HepG2 (cell line): ENCODE measurements around the gene ASTN2. TPM values are rescaled to one million over a fixed set of nuclear protein-coding genes. Genes with fewer than 3 reads are reported as not detected.

Experiments
- ARNT2 ChIP-seq: sonication (generic); formaldehyde crosslinking; IDR thresholded peaks from 2 replicates; pipeline ENCODE4 v1.8.0; 2022; ENCODE audit warnings: mild to moderate bottlenecking, low read depth, missing genetic modification reagents, moderate library complexity
- CREB1 ChIP-seq, 2 experiments: fragments of 450-650 bp in 1 of 2; IDR thresholded peaks; 2 replicates each; pipeline ENCODE4 v1.6.1; 2016 to 2017; ENCODE audit warnings: control low read depth in 1 of 2, mild to moderate bottlenecking in 1 of 2, missing compliant biosample characterization in 1 of 2, missing genetic modification characterization in 1 of 2
- GTF3A ChIP-seq: sonication (generic); formaldehyde crosslinking; conservative IDR thresholded peaks from 2 replicates; pipeline ENCODE4 v1.4.0; 2020; ENCODE audit warnings: mild to moderate bottlenecking, missing genetic modification reagents
- HES4 ChIP-seq: sonication (generic); formaldehyde crosslinking; IDR thresholded peaks from 2 replicates; pipeline ENCODE4 v1.9.0; 2021; ENCODE audit warnings: mild to moderate bottlenecking, missing genetic modification reagents, borderline replicate concordance
- HNF4G ChIP-seq, 2 experiments: sonication (generic) in 1 of 2; formaldehyde crosslinking in 1 of 2; IDR thresholded peaks; 2 replicates each; pipeline versions ENCODE4 v1.4.0 to v1.6.1; 2011 to 2020; ENCODE audit warnings: borderline replicate concordance in 2 of 2, low read depth in 2 of 2, mild to moderate bottlenecking in 2 of 2, low read length in 1 of 2, missing genetic modification reagents in 1 of 2, moderate library complexity in 1 of 2
- PLRG1 ChIP-seq: fragments of 450-650 bp; conservative IDR thresholded peaks from 2 replicates; pipeline ENCODE4 v1.6.1; 2016
- SMAD1 ChIP-seq: sonication (generic); formaldehyde crosslinking; IDR thresholded peaks from 2 replicates; pipeline ENCODE4 v1.4.0; 2020; ENCODE audit warnings: missing genetic modification reagents, low read depth, mild to moderate bottlenecking, borderline replicate concordance
- SRSF4 ChIP-seq: fragments of 200-400 bp; formaldehyde crosslinking; IDR thresholded peaks from one replicate; pipeline ENCODE4 v1.6.1; 2018; ENCODE audit warnings: mild to moderate bottlenecking, low read depth, low read length, moderate library complexity; ENCODE audit not compliant: poor library complexity, severe bottlenecking
- STAT5B ChIP-seq: sonication (generic); formaldehyde crosslinking; IDR thresholded peaks from 2 replicates; pipeline ENCODE4 v1.4.0; 2020; ENCODE audit warnings: missing genetic modification reagents
- ZBTB21 ChIP-seq: sonication (generic); formaldehyde crosslinking; IDR thresholded peaks from 2 replicates; pipeline ENCODE4 v1.4.0; 2020; ENCODE audit warnings: missing genetic modification reagents
- ZNF558 ChIP-seq: sonication (generic); formaldehyde crosslinking; IDR thresholded peaks from 2 replicates; pipeline ENCODE4 v1.9.0; 2022; ENCODE audit warnings: mild to moderate bottlenecking, missing genetic modification reagents, borderline replicate concordance
- ZNF615 ChIP-seq: sonication (generic); formaldehyde crosslinking; IDR thresholded peaks from 2 replicates; pipeline ENCODE4 v1.5.0; 2020; ENCODE audit warnings: mild to moderate bottlenecking, missing genetic modification reagents, borderline replicate concordance
- ZNF616 ChIP-seq: sonication (generic); formaldehyde crosslinking; IDR thresholded peaks from 2 replicates; pipeline ENCODE4 v1.5.0; 2020; ENCODE audit warnings: low read depth, mild to moderate bottlenecking, missing genetic modification reagents
- polyA plus RNA-seq, 8 experiments: library from polyadenylated mRNA; depleted of rRNA in 3 of 8; stranded (reverse) in 7 of 8; unstranded in 1 of 8; fragments of >200 nt; fragmentation: Illumina TruSeq in 4 of 8; extraction: Trizol in 4 of 8; gene quantifications; 2 replicates each; pipeline versions ENCODE4 v1.2.1 to v1.2.3, GENCODE V29; 2011 to 2016; ENCODE audit warnings: low read depth in 4 of 8, missing spikeins in 1 of 8, mixed read lengths in 1 of 8; ENCODE audit not compliant: insufficient read depth in 1 of 8
- total RNA-seq, 5 experiments: library from RNA; depleted of rRNA; stranded (reverse); fragments of >200 nt; fragmentation: Illumina TruSeq; extraction: Trizol; gene quantifications; 2 replicates each; pipeline ENCODE4 v1.2.3, GENCODE V29; 2016; ENCODE audit warnings: low read depth in 1 of 5
- TF ChIP-seq, protein P1 (sequence below): sonication (generic); formaldehyde crosslinking; IDR thresholded peaks from 2 replicates; pipeline ENCODE4 v1.4.0; 2020; ENCODE audit warnings: missing genetic modification reagents, borderline replicate concordance
- TF ChIP-seq, protein P2 (sequence below): sonication (generic); formaldehyde crosslinking; IDR thresholded peaks from 2 replicates; pipeline ENCODE4 v1.5.0; 2020; ENCODE audit warnings: mild to moderate bottlenecking, missing genetic modification reagents
- TF ChIP-seq, protein P3 (sequence below): sonication (generic); formaldehyde crosslinking; IDR thresholded peaks from 2 replicates; pipeline ENCODE4 v1.8.1; 2023; ENCODE audit warnings: mild to moderate bottlenecking, missing genetic modification reagents
- TF ChIP-seq, protein P4 (sequence below): sonication (generic); formaldehyde crosslinking; IDR thresholded peaks from 2 replicates; pipeline ENCODE4 v1.8.1; 2023; ENCODE audit warnings: mild to moderate bottlenecking, moderate library complexity, missing genetic modification reagents
- TF ChIP-seq, protein P5 (sequence below): sonication (generic); formaldehyde crosslinking; IDR thresholded peaks from 2 replicates; pipeline ENCODE4 v1.4.0; 2020; ENCODE audit warnings: mild to moderate bottlenecking, missing genetic modification reagents, borderline replicate concordance

The ASTN2 gene
- total and polyA plus RNA-seq, 2 of the 13 experiments (the other 11 are each of a cell fraction or from before 2014, with no cell fraction given), result 5.2 to 13.5 TPM

DNA sequence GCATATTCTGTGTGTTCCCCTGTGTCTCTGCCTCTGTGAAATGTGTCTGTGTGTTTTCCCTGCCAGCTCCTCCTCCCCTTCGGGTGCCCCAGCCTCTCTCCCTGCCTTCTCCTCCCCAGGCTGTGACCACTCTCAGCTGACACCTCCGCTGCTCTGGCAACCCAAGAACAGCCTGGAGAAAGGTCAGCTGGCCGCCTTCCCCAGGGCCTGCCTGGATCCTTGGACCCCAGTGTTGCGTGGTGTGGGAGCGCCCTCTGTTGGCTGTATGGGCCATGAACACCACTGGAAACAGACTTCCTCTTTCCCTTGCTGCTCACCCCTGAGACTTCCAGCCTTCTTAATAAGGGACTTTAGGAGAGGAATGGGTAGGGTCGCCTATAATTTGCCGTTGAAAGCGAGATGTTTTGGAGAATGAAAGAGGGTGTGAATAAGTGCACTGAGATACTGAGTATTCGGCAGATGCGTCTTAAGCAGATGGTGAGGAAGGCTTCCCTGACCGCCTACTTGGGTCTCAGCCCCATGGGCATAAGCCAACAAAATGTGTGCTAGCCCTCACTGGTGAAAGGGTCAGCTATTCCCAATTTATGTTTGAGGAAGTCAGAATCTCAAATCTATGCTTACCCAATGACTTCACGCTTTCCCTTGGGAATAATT lies 842.6 kb downstream of the ASTN2 start (continued):
- TF ChIP-seq SMAD1 (CRISPR knock-in tag), result no peak
- TF ChIP-seq GTF3A (CRISPR knock-in tag), result no peak
- no peak for TF ChIP-seq CREB1 (IDR thresholded peaks at IDR 0.05)
- no peak for TF ChIP-seq CREB1 (CRISPR knock-in tag; IDR thresholded peaks at IDR 0.05)
- TF ChIP-seq, protein P1, sequence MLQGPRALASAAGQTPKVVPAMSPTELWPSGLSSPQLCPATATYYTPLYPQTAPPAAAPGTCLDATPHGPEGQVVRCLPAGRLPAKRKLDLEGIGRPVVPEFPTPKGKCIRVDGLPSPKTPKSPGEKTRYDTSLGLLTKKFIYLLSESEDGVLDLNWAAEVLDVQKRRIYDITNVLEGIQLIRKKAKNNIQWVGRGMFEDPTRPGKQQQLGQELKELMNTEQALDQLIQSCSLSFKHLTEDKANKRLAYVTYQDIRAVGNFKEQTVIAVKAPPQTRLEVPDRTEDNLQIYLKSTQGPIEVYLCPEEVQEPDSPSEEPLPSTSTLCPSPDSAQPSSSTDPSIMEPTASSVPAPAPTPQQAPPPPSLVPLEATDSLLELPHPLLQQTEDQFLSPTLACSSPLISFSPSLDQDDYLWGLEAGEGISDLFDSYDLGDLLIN (CRISPR knock-in tag), result no peak
- no peak for TF ChIP-seq ARNT2 (CRISPR knock-in tag)
- TF ChIP-seq ZBTB21 (CRISPR knock-in tag), result no peak
- TF ChIP-seq, protein P2, sequence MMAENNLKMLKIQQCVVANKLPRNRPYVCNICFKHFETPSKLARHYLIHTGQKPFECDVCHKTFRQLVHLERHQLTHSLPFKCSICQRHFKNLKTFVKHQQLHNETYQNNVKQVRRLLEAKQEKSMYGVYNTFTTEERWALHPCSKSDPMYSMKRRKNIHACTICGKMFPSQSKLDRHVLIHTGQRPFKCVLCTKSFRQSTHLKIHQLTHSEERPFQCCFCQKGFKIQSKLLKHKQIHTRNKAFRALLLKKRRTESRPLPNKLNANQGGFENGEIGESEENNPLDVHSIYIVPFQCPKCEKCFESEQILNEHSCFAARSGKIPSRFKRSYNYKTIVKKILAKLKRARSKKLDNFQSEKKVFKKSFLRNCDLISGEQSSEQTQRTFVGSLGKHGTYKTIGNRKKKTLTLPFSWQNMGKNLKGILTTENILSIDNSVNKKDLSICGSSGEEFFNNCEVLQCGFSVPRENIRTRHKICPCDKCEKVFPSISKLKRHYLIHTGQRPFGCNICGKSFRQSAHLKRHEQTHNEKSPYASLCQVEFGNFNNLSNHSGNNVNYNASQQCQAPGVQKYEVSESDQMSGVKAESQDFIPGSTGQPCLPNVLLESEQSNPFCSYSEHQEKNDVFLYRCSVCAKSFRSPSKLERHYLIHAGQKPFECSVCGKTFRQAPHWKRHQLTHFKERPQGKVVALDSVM (CRISPR knock-in tag), result no peak
- TF ChIP-seq, protein P3, sequence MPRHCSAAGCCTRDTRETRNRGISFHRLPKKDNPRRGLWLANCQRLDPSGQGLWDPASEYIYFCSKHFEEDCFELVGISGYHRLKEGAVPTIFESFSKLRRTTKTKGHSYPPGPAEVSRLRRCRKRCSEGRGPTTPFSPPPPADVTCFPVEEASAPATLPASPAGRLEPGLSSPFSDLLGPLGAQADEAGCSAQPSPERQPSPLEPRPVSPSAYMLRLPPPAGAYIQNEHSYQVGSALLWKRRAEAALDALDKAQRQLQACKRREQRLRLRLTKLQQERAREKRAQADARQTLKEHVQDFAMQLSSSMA (CRISPR knock-in tag), result no peak
- TF ChIP-seq PLRG1, result no peak
- no peak for TF ChIP-seq HNF4G (IDR thresholded peaks at IDR 0.05; ENCODE audit: borderline replicate concordance, low read depth, low read length)
- TF ChIP-seq HNF4G (CRISPR knock-in tag; IDR thresholded peaks at IDR 0.05; ENCODE audit: borderline replicate concordance, low read depth), result no peak
- no peak for TF ChIP-seq ZNF558 (CRISPR knock-in tag)
- no peak for TF ChIP-seq ZNF615 (CRISPR knock-in tag)
- no peak for TF ChIP-seq HES4
- TF ChIP-seq, protein P4, sequence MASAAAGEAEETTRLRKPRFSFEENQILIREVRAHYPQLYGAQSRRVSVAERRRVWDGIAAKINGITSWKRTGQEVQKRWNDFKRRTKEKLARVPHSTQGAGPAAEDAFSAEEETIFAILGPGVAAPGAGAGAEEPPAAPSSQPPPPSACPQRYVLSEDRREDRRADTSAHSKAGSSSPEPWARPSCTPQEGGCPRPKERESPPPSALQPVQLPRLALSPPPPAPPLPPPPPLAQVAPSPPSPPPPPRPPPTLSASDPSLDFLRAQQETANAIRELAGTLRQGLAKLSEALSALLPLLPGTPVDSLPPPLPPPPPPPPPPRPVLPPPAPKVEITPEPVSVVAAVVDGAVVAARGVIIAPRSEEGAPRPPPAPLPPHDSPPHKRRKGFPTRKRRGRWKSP (CRISPR knock-in tag), result no peak
- TF ChIP-seq ZNF616 (CRISPR knock-in tag), result no peak
- TF ChIP-seq, protein P5, sequence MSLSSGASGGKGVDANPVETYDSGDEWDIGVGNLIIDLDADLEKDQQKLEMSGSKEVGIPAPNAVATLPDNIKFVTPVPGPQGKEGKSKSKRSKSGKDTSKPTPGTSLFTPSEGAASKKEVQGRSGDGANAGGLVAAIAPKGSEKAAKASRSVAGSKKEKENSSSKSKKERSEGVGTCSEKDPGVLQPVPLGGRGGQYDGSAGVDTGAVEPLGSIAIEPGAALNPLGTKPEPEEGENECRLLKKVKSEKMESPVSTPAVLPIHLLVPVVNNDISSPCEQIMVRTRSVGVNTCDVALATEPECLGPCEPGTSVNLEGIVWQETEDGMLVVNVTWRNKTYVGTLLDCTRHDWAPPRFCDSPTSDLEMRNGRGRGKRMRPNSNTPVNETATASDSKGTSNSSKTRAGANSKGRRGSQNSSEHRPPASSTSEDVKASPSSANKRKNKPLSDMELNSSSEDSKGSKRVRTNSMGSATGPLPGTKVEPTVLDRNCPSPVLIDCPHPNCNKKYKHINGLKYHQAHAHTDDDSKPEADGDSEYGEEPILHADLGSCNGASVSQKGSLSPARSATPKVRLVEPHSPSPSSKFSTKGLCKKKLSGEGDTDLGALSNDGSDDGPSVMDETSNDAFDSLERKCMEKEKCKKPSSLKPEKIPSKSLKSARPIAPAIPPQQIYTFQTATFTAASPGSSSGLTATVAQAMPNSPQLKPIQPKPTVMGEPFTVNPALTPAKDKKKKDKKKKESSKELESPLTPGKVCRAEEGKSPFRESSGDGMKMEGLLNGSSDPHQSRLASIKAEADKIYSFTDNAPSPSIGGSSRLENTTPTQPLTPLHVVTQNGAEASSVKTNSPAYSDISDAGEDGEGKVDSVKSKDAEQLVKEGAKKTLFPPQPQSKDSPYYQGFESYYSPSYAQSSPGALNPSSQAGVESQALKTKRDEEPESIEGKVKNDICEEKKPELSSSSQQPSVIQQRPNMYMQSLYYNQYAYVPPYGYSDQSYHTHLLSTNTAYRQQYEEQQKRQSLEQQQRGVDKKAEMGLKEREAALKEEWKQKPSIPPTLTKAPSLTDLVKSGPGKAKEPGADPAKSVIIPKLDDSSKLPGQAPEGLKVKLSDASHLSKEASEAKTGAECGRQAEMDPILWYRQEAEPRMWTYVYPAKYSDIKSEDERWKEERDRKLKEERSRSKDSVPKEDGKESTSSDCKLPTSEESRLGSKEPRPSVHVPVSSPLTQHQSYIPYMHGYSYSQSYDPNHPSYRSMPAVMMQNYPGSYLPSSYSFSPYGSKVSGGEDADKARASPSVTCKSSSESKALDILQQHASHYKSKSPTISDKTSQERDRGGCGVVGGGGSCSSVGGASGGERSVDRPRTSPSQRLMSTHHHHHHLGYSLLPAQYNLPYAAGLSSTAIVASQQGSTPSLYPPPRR (CRISPR knock-in tag), result 0 out of 2 replicates have a peak, but pooled peaks have one; percentile 26
- no peak for TF ChIP-seq SRSF4
- TF ChIP-seq STAT5B (CRISPR knock-in tag), result no peak
